Amniotic stem cell (primary cell): ENCODE data around the gene SPATA31E1.

Source experiments
- DNase-seq: peaks from one replicate; lab custom pipeline; 2025; lab: John Stamatoyannopoulos, UW

The SPATA31E1 gene

GRCh38 chr9:87863882-87864465, 18.7 kb upstream of the SPATA31E1 start:
- DNase-seq = no peak

- no peak for DNase-seq
Measured at GRCh38 chr9:87864915-87865314, 17.8 kb upstream of the SPATA31E1 start.

- DNase-seq = no peak
Measured at GRCh38 chr9:87865626-87866025, 17.1 kb upstream of the SPATA31E1 start.

GRCh38 chr9:87867391-87867790, 15.3 kb upstream of the SPATA31E1 start:
- DNase-seq = no peak

DNA sequence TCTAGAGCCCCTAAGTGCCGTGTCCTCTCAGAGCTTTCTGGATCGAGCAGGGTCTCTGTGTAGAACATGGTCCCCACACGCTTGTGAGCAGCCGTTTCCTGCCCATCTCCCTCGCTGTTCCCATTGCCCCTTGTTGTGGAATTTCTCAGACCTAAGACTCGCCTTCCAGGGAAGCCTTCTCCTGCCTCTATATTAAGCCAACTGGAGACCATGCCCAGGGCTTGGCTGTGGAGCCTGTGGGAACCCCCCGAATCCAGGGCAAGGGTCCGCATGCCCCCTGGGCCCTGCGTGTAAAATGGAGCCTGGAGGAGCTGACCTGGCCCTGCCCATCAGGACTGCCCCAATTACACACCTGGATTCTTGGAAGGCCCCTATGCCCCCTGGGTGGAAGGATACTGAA, 14.5 kb upstream of the SPATA31E1 start:
- DNase-seq = no peak

- no peak for DNase-seq
Measured at GRCh38 chr9:87868635-87869034, 14.0 kb upstream of the SPATA31E1 start.

GRCh38 chr9:87869082-87869481, 13.6 kb upstream of the SPATA31E1 start:
- DNase-seq = no peak

- DNase-seq = no peak
Measured at GRCh38 chr9:87871425-87872078, 11.1 kb upstream of the SPATA31E1 start.

DNA sequence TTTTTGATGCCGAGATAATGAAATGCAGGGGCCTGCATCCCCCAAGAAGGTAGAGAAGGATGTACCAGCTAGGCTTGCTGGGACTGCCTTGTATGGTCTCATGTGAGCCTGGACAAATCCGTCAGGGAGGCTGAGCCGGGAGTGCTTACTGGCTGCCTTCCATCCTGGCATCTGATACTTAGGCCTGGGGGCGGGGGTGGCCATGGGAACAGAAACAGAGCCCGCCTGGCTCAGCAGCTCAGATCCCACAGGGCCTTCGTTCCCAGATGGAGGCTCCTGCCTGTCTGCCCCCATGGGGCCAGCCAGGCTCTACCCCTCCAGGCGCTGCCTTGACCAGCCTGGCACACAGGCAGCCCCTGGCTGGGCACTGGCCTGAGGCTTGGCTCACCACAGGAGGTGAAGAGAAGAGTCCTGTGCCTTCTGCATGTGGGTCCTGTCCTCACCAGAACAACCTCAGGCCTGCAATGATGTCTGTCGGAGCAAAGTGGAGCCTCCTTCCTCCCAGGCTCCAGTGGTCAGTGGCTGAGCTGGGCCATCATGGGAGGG, 10.5 kb upstream of the SPATA31E1 start:
- peak; percentile 12 for DNase-seq

GRCh38 chr9:87873607-87874303, 8.9 kb upstream of the SPATA31E1 start:
- DNase-seq = no peak

DNA sequence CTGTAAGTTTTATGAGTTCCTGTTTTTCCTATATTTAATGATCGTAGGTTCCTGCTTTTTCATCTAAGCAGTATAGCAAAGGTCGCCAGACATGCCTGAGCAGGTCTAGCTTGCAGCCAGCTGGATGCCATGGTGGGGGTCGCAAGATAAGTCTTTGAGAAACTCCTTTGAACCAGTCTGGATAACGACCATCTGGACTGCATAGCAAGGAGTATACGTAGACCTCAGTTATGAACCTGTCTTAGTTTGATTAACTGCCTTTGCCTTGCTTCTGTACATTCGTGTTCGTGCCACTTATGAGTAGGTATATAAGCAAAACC, 8.4 kb upstream of the SPATA31E1 start:
- no peak for DNase-seq

DNA sequence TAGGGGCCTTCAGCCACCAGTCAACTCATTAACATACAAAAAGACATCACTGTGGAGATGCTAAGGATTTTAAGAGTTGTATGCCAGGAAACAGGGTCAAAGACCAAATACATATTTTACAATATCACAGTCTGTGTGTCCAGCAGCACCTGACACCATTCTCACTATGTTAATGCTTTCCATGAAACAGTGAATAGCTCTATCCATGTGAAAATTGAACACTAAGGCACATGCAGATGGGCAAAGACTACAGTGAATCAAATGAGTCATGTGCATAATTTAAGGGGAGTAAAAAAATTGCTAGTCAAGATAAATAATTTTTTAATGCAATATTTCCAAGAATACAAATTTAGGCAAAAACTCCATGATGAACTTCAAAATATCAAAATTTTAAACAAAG, 7.6 kb upstream of the SPATA31E1 start:
- DNase-seq = no peak

- DNase-seq = no peak
Measured at GRCh38 chr9:87875831-87876545, 6.7 kb upstream of the SPATA31E1 start.

DNA sequence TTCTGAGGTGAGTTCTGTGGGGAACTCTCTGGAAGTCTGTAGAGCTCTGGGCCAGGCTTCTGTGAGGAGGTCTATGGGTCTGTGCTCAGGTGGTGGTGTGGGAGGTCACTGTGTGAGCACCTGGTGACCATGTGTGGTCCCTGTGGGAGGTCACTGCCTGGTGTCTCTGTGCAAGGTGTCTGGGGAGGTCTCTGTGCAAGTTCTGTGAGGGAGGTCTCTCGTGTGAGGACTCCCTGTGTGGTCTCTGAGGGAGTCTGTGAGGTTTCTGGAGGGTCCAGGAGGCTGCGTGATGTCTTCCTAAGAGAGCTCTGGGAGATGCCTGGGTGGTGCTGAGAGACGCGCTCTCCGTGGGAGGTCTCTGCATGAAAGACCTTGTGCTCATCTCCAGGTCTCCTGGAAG, 6.0 kb upstream of the SPATA31E1 start:
- DNase-seq = no peak

GRCh38 chr9:87878989-87879511, 3.6 kb upstream of the SPATA31E1 start:
- peak; percentile 26 for DNase-seq

GRCh38 chr9:87880116-87880515, 2.6 kb upstream of the SPATA31E1 start:
- DNase-seq = no peak

DNA sequence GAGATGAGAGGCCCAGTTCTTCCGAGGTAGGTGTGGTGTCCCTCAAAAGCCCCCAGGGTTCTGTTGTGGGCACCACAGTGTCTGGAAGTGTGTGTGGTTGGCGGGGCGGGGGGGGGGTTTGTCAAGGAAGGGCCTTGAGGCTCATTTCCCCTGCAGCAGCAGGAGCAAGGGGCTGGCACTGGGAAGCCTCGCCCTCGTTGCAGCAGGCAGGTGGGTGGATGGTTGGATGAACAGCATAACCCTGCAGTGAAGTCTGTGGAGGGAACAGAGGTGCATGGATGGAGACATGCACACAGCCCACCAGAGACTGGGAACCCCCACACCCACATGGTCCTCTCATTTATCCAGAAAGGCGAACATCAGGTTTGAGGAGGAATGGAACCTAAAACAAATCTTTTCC, 2.0 kb upstream of the SPATA31E1 start:
- no peak for DNase-seq

- no peak for DNase-seq
Measured at GRCh38 chr9:87883274-87883673, 597 bp downstream of the SPATA31E1 start.

GRCh38 chr9:87883990-87884389, 1.3 kb downstream of the SPATA31E1 start:
- no peak for DNase-seq

GRCh38 chr9:87884578-87885459, 2.1 kb downstream of the SPATA31E1 start:
- no peak for DNase-seq

GRCh38 chr9:87885484-87886189, 3.0 kb downstream of the SPATA31E1 start:
- DNase-seq = no peak
